Liver (tissue), 9 donors: ENCODE measurements around the gene ZNRF2. TPM values are rescaled to one million over a fixed set of nuclear protein-coding genes. Genes with fewer than 3 reads are reported as not detected.

Source experiments
- DNase-seq: peaks from one replicate; pipeline ENCODE4 v3.0.0-alpha.2; 2017; ENCODE audit warnings: low spot score
- H3K27ac ChIP-seq, 2 donors: one replicate each; pipeline ENCODE4 v1.7.0; 2013; ENCODE audit warnings: inconsistent platforms in 2 of 2, low read length in 2 of 2, control low read depth in 1 of 2, low read depth in 1 of 2, mild to moderate bottlenecking in 1 of 2
- H3K27me3 ChIP-seq, 4 donors: one replicate each; pipeline versions ENCODE4 v1.6.1 to v1.7.0; 2013; ENCODE audit warnings: low read length in 3 of 4, inconsistent platforms in 1 of 4, mild to moderate bottlenecking in 1 of 4, moderate library complexity in 1 of 4; ENCODE audit not compliant: control insufficient read depth in 4 of 4, insufficient read depth in 4 of 4
- H3K36me3 ChIP-seq, 4 donors: one replicate each; pipeline versions ENCODE4 v1.6.1 to v1.7.0; 2013; ENCODE audit warnings: low read length in 3 of 4, mild to moderate bottlenecking in 3 of 4, low read depth in 1 of 4, moderate library complexity in 1 of 4; ENCODE audit not compliant: control insufficient read depth in 4 of 4, insufficient read depth in 3 of 4
- H3K4me1 ChIP-seq, 4 donors: one replicate each; pipeline versions ENCODE4 v1.6.1 to v1.7.0; 2013; ENCODE audit warnings: low read length in 3 of 4, mild to moderate bottlenecking in 3 of 4, moderate library complexity in 1 of 4; ENCODE audit not compliant: control insufficient read depth in 4 of 4, insufficient read depth in 4 of 4
- H3K4me3 ChIP-seq, 3 donors: one replicate each; pipeline versions ENCODE4 v1.6.1 to v1.7.0; 2013; ENCODE audit warnings: low read length in 3 of 3, control low read depth in 1 of 3, low read depth in 1 of 3, mild to moderate bottlenecking in 1 of 3
- H3K9ac ChIP-seq, 2 donors: one replicate each; pipeline ENCODE4 v1.7.0; 2013; ENCODE audit warnings: low read length in 2 of 2, mild to moderate bottlenecking in 2 of 2, moderate library complexity in 2 of 2, control low read depth in 1 of 2, low read depth in 1 of 2
- H3K9me3 ChIP-seq, 4 donors: one replicate each; pipeline versions ENCODE4 v1.6.1 to v1.7.0; 2013; ENCODE audit warnings: low read length in 3 of 4; ENCODE audit not compliant: control insufficient read depth in 4 of 4
- EGR1 ChIP-seq, 2 donors: IDR thresholded peaks; 2 replicates each; pipeline ENCODE4 v1.6.1; 2016 to 2018; ENCODE audit warnings: antibody characterized with exemption in 2 of 2, low read depth in 2 of 2
- FOXA2 ChIP-seq: IDR thresholded peaks from 2 replicates; pipeline ENCODE4 v1.6.1; 2016; ENCODE audit warnings: antibody characterized with exemption
- GABPA ChIP-seq, 2 donors: IDR thresholded peaks in 1 of 2; conservative IDR thresholded peaks in 1 of 2; 2 replicates each; pipeline ENCODE4 v1.6.1; 2016; ENCODE audit warnings: antibody characterized with exemption in 2 of 2, mild to moderate bottlenecking in 1 of 2, moderate library complexity in 1 of 2
- HNF4A ChIP-seq, 2 donors: conservative IDR thresholded peaks; 2 replicates each; pipeline ENCODE4 v1.6.1; 2016; ENCODE audit warnings: antibody characterized with exemption in 2 of 2, mild to moderate bottlenecking in 2 of 2
- JUND ChIP-seq, 2 donors: IDR thresholded peaks; 2 replicates each; pipeline ENCODE4 v1.6.1; 2016; ENCODE audit warnings: antibody characterized with exemption in 2 of 2
- NR2F2 ChIP-seq: IDR thresholded peaks from 2 replicates; pipeline ENCODE4 v1.6.1; 2016; ENCODE audit warnings: antibody characterized with exemption
- RAD21 ChIP-seq, 2 donors: IDR thresholded peaks; 2 replicates each; pipeline ENCODE4 v1.6.1; 2016; ENCODE audit warnings: antibody characterized with exemption in 2 of 2, mild to moderate bottlenecking in 2 of 2
- RXRA ChIP-seq, 2 donors: IDR thresholded peaks; 2 replicates each; pipeline ENCODE4 v1.6.1; 2017 to 2018; ENCODE audit warnings: antibody characterized with exemption in 2 of 2, mild to moderate bottlenecking in 1 of 2
- TAF1 ChIP-seq: conservative IDR thresholded peaks from 2 replicates; pipeline ENCODE4 v1.6.1; 2016; ENCODE audit warnings: antibody characterized with exemption, mild to moderate bottlenecking
- YY1 ChIP-seq: IDR thresholded peaks from 2 replicates; pipeline ENCODE4 v1.6.1; 2016; ENCODE audit warnings: antibody characterized with exemption, mild to moderate bottlenecking
- WGBS: extraction: QIAGEN DNeasy Blood & Tissue Kit; methylation state at CpG from one replicate; pipeline ENCODE4 v1.1.7; 2013; 5-methylcytosine and 5-hydroxymethylcytosine counted together
- polyA plus RNA-seq, 2 donors: library from polyadenylated mRNA; stranded (reverse) in 1 of 2; unstranded in 1 of 2; fragments of 200-250 nt in 1 of 2; fragments of >200 nt in 1 of 2; fragmentation: Nextera tagmentation in 1 of 2; extraction: Ambion mirVana in 1 of 2; gene quantifications; one replicate each; pipeline versions ENCODE4 v1.2.1 to v1.2.3, GENCODE V29; 2013 to 2015
- total RNA-seq, 2 donors: library from RNA; depleted of rRNA; stranded (reverse); fragments of >200 nt; gene quantifications; one replicate each; pipeline ENCODE4 v1.2.3, GENCODE V29; 2014
- TF ChIP-seq, protein P1 (sequence below): IDR thresholded peaks from 2 replicates; pipeline ENCODE4 v1.6.1; 2016; ENCODE audit warnings: antibody characterized with exemption
- TF ChIP-seq, protein P2 (sequence below): IDR thresholded peaks from 2 replicates; pipeline ENCODE4 v1.6.1; 2016; ENCODE audit warnings: antibody characterized with exemption
- TF ChIP-seq, protein P3 (sequence below): fragments of 150-350 bp; IDR thresholded peaks from 2 replicates; pipeline ENCODE4 v1.5.1; 2017; ENCODE audit warnings: improper control_type of control experiment, low read depth, low read length; ENCODE audit not compliant: missing input control
- donor health status: healthy.
- donor health status: healthy.
- donor health status: healthy.
- donor health status: healthy.
- donor health status: healthy.

Gene ZNRF2
- total and polyA plus RNA-seq, 4 donors, result 6.9 to 30.0 (median 12.7) TPM

DNA sequence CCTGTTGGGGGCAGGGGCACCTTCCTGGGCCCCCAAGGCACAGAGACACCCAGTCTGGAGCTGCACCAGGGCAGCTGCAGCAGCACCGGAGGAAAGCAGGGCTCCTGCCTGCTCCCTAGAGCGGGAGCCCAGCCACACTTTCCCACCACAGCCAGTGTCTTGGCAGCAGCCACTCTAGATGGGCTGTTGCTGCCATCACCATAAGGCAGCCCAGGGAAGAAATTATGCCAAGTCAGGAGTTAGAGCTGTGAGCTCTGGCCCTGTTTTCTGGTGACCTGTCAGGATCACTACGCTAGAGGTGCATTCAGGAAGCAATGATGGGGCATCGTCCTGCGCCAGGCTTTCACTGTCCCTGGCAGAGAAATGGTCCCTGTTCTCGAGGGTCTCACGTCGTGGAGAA, 38.0 kb upstream of the ZNRF2 start:
- Histone ChIP-seq H3K4me3 (no peak overlapping the region), H3K36me3 (no peaks in the 10 kb centered on the region), H3K9ac (no peak overlapping the region), H3K4me1 (peaks cover 0 to 8% (median 2%) of the 10 kb centered on the region in 4 donors), H3K27me3 (no peaks in the 10 kb centered on the region), H3K27ac (no peak overlapping the region), H3K9me3 (no peaks in the 10 kb centered on the region)
- 94% methylated on average over 8 of the region's 8 CpGs for WGBS
- no peak for DNase-seq
- TF ChIP-seq, protein P1, sequence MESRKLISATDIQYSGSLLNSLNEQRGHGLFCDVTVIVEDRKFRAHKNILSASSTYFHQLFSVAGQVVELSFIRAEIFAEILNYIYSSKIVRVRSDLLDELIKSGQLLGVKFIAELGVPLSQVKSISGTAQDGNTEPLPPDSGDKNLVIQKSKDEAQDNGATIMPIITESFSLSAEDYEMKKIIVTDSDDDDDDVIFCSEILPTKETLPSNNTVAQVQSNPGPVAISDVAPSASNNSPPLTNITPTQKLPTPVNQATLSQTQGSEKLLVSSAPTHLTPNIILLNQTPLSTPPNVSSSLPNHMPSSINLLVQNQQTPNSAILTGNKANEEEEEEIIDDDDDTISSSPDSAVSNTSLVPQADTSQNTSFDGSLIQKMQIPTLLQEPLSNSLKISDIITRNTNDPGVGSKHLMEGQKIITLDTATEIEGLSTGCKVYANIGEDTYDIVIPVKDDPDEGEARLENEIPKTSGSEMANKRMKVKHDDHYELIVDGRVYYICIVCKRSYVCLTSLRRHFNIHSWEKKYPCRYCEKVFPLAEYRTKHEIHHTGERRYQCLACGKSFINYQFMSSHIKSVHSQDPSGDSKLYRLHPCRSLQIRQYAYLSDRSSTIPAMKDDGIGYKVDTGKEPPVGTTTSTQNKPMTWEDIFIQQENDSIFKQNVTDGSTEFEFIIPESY, result no peak
- TF ChIP-seq HNF4A (conservative IDR thresholded peaks at IDR 0.05) (no peak), EGR1 (IDR thresholded peaks at IDR 0.05; ENCODE audit: low read depth in 2 of 2) (no peak)

DNA sequence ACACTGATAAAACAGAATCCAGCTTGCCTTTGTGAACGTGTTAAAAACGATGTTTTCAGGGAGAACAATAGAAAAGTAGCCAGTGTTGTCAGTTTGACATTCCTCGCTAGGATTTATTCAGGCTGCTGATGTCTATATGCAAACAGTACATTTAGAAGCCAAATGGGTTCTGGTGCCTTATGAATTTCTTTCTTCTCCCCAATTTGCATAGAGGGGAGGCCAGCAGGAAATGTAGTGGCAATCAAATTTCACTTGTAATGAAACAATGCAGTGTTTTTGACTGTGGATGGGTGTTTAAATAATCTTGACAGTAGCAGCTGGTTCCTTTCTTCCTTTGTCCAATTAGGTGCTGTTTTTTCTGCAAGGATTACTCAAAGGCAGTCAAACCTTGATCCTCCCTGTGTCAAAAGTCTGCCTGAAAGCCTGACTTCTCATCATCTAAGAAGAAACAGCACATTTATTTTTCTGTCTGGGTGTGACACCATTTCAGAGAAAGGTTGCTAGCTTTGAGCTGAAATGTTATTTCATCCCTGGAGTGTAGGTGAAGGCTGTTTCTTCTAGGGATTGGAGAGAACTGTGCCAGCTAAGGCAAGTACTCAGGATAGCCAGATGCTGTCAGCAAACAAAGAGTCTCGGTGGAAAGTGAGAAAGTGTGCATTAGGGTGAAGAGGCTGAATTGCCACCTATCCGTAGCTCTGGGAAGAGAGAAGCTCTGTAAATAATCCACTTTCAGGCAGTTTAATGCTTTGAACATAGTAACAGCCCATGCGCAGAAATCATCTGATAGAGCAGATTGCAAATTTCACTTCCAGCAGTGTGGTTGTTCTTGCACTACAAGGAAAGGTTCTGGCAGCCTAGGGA, 36.6 kb upstream of the ZNRF2 start:
- Histone ChIP-seq H3K4me3 (no peak overlapping the region), H3K27me3 (no peaks in the 10 kb centered on the region), H3K27ac (no peak overlapping the region), H3K4me1 (peaks cover under 1 to 11% (median 5%) of the 10 kb centered on the region in 4 donors), H3K9ac (no peak overlapping the region), H3K36me3 (no peaks in the 10 kb centered on the region), H3K9me3 (no peaks in the 10 kb centered on the region)
- no peak for DNase-seq
- TF ChIP-seq JUND (IDR thresholded peaks at IDR 0.05) (no peak), NR2F2 (no peak), YY1 (no peak), RAD21 (IDR thresholded peaks at IDR 0.05) (no peak), GABPA (IDR thresholded peaks at IDR 0.05 in 1 of 2, conservative IDR thresholded peaks at IDR 0.05 in 1 of 2) (no peak), RXRA (IDR thresholded peaks at IDR 0.05) (no peak), TAF1 (no peak), HNF4A (conservative IDR thresholded peaks at IDR 0.05) (no peak), EGR1 (IDR thresholded peaks at IDR 0.05; ENCODE audit: low read depth in 2 of 2) (no peak), FOXA2 (no peak)
- TF ChIP-seq, protein P2, sequence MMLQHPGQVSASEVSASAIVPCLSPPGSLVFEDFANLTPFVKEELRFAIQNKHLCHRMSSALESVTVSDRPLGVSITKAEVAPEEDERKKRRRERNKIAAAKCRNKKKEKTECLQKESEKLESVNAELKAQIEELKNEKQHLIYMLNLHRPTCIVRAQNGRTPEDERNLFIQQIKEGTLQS, result no peak
- TF ChIP-seq, protein P3, sequence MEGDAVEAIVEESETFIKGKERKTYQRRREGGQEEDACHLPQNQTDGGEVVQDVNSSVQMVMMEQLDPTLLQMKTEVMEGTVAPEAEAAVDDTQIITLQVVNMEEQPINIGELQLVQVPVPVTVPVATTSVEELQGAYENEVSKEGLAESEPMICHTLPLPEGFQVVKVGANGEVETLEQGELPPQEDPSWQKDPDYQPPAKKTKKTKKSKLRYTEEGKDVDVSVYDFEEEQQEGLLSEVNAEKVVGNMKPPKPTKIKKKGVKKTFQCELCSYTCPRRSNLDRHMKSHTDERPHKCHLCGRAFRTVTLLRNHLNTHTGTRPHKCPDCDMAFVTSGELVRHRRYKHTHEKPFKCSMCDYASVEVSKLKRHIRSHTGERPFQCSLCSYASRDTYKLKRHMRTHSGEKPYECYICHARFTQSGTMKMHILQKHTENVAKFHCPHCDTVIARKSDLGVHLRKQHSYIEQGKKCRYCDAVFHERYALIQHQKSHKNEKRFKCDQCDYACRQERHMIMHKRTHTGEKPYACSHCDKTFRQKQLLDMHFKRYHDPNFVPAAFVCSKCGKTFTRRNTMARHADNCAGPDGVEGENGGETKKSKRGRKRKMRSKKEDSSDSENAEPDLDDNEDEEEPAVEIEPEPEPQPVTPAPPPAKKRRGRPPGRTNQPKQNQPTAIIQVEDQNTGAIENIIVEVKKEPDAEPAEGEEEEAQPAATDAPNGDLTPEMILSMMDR, result no peak
- TF ChIP-seq, protein P1, result no peak
- WGBS, result 80% methylated on average over 6 of the region's 6 CpGs
